ENCODE data around the gene EIF4H.
"Not testable (repeated sequence)": the region's sequence is repeated elsewhere in the genome, so short reads cannot be mapped to it uniquely, and the experiment has no call there.

EIF4H gene

GRCh38 chr7:74173866-74174605 lies at the start of gene EIF4H:
Gene EIF4H, plus strand, starts transcription at chr7:74174356. Its CDS starts 28 bp downstream, at chr7:74174384.
- peak; percentile 96 to 97 for DNase-seq

- DNase-seq = no peak
Measured at GRCh38 chr7:74126220-74126880, 47.8 kb upstream of the EIF4H start.

GRCh38 chr7:74129887-74130286 lies 44.3 kb upstream of the EIF4H start:
- DNase-seq = no peak

- DNase-seq = no peak
Measured at GRCh38 chr7:74130518-74130917, 43.6 kb upstream of the EIF4H start.

GRCh38 chr7:74134117-74134620 lies 40.0 kb upstream of the EIF4H start:
- no peak for DNase-seq

GRCh38 chr7:74138334-74138867 lies 35.8 kb upstream of the EIF4H start:
- DNase-seq = peak in 1 of 2 donors; percentile 6

GRCh38 chr7:74138945-74139843 lies 35.0 kb upstream of the EIF4H start:
- DNase-seq = no peak

- no peak for DNase-seq
Measured at GRCh38 chr7:74141705-74142104, 32.5 kb upstream of the EIF4H start.

GRCh38 chr7:74143383-74143782 lies 30.8 kb upstream of the EIF4H start:
- DNase-seq = no peak

GRCh38 chr7:74148491-74148890 lies 25.7 kb upstream of the EIF4H start:
- no peak for DNase-seq

GRCh38 chr7:74149071-74149470 lies 25.1 kb upstream of the EIF4H start:
- no peak for DNase-seq

GRCh38 chr7:74149603-74150002 lies 24.6 kb upstream of the EIF4H start:
- no peak for DNase-seq

GRCh38 chr7:74153736-74154135 lies 20.4 kb upstream of the EIF4H start:
- DNase-seq = no peak

- DNase-seq = no peak
Measured at GRCh38 chr7:74155810-74156395, 18.3 kb upstream of the EIF4H start.

- DNase-seq = no peak
Measured at GRCh38 chr7:74157605-74158004, 16.6 kb upstream of the EIF4H start.

- no peak for DNase-seq
Measured at GRCh38 chr7:74164985-74165456, 9.1 kb upstream of the EIF4H start.

- no peak for DNase-seq
Measured at GRCh38 chr7:74165867-74166593, 8.1 kb upstream of the EIF4H start.

- not testable (repeated sequence) for DNase-seq
Measured at GRCh38 chr7:74167324-74167723, 6.8 kb upstream of the EIF4H start.

GRCh38 chr7:74173074-74173473 lies 1.1 kb upstream of the EIF4H start:
- DNase-seq = no peak

- DNase-seq = no peak
Measured at GRCh38 chr7:74173491-74173865, 678 bp upstream of the EIF4H start.

GRCh38 chr7:74174606-74175082 lies 488 bp downstream of the EIF4H start:
- peak; percentile 44 to 46 for DNase-seq

GRCh38 chr7:74175340-74175739 lies 1.2 kb downstream of the EIF4H start:
- no peak for DNase-seq
